Duodenal mucosa (tissue), 2 donors: Measurements from ENCODE around the gene CLCN2.

Experiments used
- H3K27ac ChIP-seq: one replicate; pipeline ENCODE4 v1.7.0; 2013; ENCODE audit warnings: low read depth, low read length
- H3K27me3 ChIP-seq, 2 donors: one replicate each; pipeline ENCODE4 v1.7.0; 2013; ENCODE audit warnings: low read length in 2 of 2, control low read depth in 1 of 2; ENCODE audit not compliant: insufficient read depth in 2 of 2, control insufficient read depth in 1 of 2
- H3K36me3 ChIP-seq, 2 donors: one replicate each; pipeline ENCODE4 v1.7.0; 2013; ENCODE audit warnings: low read length in 2 of 2, control low read depth in 1 of 2; ENCODE audit not compliant: insufficient read depth in 2 of 2, control insufficient read depth in 1 of 2
- H3K4me1 ChIP-seq, 2 donors: one replicate each; pipeline ENCODE4 v1.7.0; 2013; ENCODE audit warnings: low read length in 2 of 2, control low read depth in 1 of 2; ENCODE audit not compliant: insufficient read depth in 2 of 2, control insufficient read depth in 1 of 2
- H3K4me3 ChIP-seq, 2 donors: one replicate each; pipeline ENCODE4 v1.7.0; 2013; ENCODE audit warnings: low read length in 2 of 2, low read depth in 1 of 2
- H3K9ac ChIP-seq, 2 donors: one replicate each; pipeline ENCODE4 v1.7.0; 2013; ENCODE audit warnings: low read length in 2 of 2, low read depth in 1 of 2
- H3K9me3 ChIP-seq, 2 donors: one replicate each; pipeline ENCODE4 v1.7.0; 2013; ENCODE audit warnings: low read length in 2 of 2, control low read depth in 1 of 2; ENCODE audit not compliant: control insufficient read depth in 1 of 2

The CLCN2 gene

GRCh38 chr3:184298759-184299487 lies 62.5 kb downstream of the CLCN2 start, which contains the start of gene PSMD2:
TSS of gene PSMD2 (plus strand) at chr3:184299241. CDS start at chr3:184299267, 26 bp downstream.
- Histone ChIP-seq H3K4me3 (peak within 1 kb of the TSS; percentile 83 to 86), H3K36me3 (peaks cover 26 to 34% of the 10 kb centered on the region in 2 donors), H3K9ac (peak within 1 kb of the TSS; percentile 73 to 83), H3K27me3 (no peaks in the 10 kb centered on the region), H3K9me3 (no peaks in the 10 kb centered on the region), H3K4me1 (peaks cover 12 to 13% of the 10 kb centered on the region in 2 donors), H3K27ac (peak within 1 kb of the TSS; percentile 78)

- peaks cover 12 to 13% of the 10 kb centered on the region in 2 donors for H3K4me1 ChIP-seq
- no peaks in the 10 kb centered on the region for H3K9me3 ChIP-seq
- no peak overlapping the region for H3K27ac ChIP-seq
- H3K9ac ChIP-seq, result no peak overlapping the region
- H3K36me3 ChIP-seq, result peaks cover 5 to 11% of the 10 kb centered on the region in 2 donors
- no peaks in the 10 kb centered on the region for H3K27me3 ChIP-seq
- no peak overlapping the region for H3K4me3 ChIP-seq
These were observed 64.8 kb downstream of the CLCN2 start for GRCh38 chr3:184296616-184297015.
